Right lung (tissue), 5 donors: ENCODE measurements around the gene PCGF2. TPM values are rescaled to one million over a fixed set of nuclear protein-coding genes. Genes with fewer than 3 reads are reported as not detected.
A peak's percentile ranks its signal among the peaks of the same experiment; 100 is the strongest.

Experiments
- DNase-seq, 2 donors: peaks; one replicate each; pipeline ENCODE4 v3.0.0-alpha.2; 2013
- polyA plus RNA-seq, 5 donors: library from polyadenylated mRNA; unstranded; fragments of 120-200 nt; gene quantifications; one replicate each; pipeline versions ENCODE4 v1.2.1 to v1.2.3, GENCODE V29; 2013; ENCODE audit warnings: inconsistent platforms in 1 of 5, low replicate concordance in 1 of 5; ENCODE audit not compliant: insufficient read length in 5 of 5, insufficient read depth in 1 of 5

PCGF2 gene
- polyA plus RNA-seq, 5 donors: 63.6 to 108 (median 89.9) TPM

DNA sequence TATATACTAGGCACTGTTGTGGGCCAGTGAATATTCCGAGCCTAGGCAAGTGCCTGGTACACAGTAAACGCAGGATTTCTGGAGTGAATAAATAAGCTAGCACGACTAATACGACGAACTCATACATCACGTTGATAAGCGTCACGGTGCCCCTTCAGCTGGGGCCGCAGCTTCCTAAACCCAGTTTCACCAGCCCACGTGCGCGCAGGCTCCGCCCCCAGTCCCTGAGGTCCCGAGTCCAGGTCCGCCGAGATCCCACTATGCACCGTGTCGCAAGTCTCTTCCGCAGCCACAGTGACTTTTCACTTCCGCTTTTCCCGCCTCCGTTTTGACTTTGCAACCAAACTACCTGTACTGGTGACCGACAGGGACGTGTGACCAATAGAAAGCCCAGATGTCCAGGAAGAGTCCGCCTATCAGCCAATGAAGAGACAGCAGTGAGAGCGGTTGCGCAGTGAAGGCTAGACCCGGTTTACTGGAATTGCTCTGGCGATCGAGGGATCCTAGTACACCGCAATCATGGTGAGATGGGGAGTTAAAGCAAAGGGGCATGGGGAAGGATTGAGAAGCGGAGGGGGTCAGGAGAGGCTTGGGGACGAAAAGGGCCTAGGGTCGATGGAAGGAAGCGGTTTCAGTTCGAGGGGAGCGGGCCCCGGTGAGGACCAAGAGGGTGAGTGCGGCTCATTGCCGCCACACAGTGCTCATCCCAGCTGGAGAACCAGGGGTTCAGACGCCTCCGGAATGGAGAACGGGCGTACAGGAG is 4.4 kb upstream of the PCGF2 start, which contains the start of gene PSMB3:
PSMB3 (plus strand) TSS at position 434 of the 763 bp plus-strand sequence; CDS start at position 520, 86 bp downstream.
- peak; percentile 97 to 98 for DNase-seq

- DNase-seq: peak; percentile 82 to 88
These were observed 3.7 kb upstream of the PCGF2 start for GRCh38 chr17:38751808-38752307.

DNA sequence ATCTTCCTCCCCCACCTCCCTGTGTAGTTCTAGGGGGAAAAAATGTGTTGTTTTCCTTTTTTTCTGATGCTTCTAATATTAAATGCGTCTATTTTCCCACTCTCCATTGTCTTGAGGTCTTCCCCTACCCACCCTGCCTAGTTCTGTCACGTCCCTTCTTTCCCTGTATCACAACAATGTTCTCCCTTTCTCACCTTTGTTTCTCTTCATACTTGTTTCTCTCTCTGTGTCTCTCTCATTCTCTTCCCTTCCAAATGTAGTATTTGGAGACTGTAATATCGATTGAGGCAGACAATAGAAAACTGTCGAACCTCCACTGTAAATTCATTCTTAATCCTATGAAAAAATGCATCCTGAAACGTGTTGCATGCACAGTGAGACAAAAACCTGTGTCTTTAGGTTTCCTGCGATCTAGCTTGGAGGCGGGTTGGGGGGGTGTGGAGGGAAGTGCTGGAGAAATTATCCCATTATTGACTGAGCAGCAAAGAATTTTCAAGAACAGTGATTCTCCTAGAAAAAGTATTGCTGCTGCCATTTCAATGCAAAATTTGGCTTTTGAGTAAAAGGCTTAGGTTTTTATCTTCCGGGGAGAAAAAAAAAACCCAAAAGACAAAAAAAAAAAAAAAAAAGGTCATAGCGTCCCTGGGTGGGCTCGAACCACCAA is 3.1 kb upstream of the PCGF2 start:
- no peak for DNase-seq

DNA sequence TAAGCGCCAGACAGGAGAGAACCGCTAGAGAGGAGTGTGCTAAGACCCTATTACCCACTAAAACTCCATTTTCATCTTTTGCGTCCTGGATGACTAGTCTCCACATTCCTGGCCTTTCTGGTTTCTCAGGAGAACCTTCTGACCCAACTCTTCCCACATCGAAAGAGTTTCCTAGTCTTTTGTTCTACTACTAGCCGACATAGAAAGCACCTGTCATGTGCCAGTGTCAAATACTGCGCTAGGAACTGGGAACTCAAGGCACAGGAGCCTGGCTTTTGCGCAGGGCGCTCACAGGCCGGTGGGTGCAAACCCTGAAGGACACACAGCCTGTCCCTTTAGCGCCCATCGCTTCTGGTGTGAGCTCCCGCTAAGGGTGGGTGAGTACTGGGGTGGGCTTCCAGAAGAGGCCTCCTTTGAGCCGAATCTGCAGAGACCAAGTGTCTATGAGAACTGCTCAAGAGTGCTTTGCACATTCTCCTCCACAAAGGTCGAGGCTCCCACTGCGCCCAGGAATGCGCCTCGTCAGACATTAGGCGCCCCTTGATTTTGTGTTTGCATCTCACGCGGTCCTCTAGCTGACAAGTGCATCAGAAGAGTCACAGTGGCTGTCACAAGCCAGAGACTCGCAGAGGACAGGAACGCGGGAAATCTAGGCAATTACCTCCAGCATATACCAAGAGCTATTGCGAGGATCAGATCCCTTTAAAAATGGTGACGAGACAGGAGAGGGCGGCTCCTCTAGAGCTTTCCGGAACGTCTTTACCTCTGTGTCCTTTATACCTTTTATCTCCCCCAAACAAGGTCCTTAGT is 2.4 kb upstream of the PCGF2 start:
- no peak for DNase-seq

- no peak for DNase-seq
These were observed 1.8 kb upstream of the PCGF2 start for GRCh38 chr17:38750044-38750311.

GRCh38 chr17:38749223-38750043 is 1.3 kb upstream of the PCGF2 start:
- peak; percentile 64 to 65 for DNase-seq

DNA sequence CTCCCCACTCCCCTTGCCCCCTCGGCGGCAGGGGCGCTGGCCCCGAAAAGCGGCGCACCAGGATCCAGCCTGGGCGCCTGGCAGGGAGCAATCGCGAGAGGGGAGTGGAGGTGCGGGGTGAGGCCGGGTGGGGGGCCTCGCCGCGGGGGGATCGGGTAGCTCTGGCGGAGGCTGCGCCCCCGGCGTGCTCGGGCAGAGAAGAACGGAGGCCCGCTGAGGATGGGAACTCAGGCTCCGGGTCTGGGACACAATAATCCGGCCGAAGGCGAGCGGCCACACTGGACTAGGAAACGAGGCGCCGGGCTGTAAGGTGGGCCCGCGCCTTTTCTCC is 721 bp upstream of the PCGF2 start:
- no peak for DNase-seq

- DNase-seq: peak in 1 of 2 donors; percentile 54
These were observed 530 bp downstream of the PCGF2 start for GRCh38 chr17:38747463-38748148.

DNA sequence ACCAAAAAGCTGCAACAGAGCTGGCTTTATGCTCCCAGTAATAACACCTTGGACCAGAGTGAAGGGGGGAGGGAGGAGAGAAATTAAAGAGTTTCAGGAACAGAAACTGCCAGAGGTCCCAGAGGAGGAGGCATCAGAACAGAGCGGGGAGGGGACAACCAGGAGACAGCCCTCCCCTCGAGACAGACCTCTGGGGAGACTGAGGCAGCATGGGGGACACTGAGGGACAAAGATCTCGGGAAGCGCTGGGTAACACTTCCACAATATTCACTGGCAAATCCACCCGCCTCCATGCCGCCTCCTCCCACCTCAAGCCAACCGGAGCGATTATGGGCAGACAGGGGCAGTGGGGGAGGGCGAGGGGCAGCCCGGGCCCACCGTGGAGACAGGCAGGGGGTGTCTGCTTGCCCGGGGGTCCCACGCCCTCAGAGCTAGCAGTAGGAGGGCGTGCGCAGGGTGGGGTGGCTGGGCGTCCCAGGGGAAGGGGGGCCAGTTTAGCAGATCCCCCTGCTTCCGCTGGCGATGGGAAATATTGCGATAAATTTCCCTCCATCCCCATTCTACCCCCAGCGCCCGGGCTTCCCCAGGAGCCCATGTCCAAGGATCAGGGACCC is 1.2 kb downstream of the PCGF2 start:
- DNase-seq: no peak

- DNase-seq: no peak
These were observed 1.9 kb downstream of the PCGF2 start for GRCh38 chr17:38746004-38746848.

- no peak for DNase-seq
These were observed 2.6 kb downstream of the PCGF2 start for GRCh38 chr17:38745545-38745944.

GRCh38 chr17:38743556-38744171 is 4.5 kb downstream of the PCGF2 start:
- peak in 1 of 2 donors; percentile 60 for DNase-seq

DNA sequence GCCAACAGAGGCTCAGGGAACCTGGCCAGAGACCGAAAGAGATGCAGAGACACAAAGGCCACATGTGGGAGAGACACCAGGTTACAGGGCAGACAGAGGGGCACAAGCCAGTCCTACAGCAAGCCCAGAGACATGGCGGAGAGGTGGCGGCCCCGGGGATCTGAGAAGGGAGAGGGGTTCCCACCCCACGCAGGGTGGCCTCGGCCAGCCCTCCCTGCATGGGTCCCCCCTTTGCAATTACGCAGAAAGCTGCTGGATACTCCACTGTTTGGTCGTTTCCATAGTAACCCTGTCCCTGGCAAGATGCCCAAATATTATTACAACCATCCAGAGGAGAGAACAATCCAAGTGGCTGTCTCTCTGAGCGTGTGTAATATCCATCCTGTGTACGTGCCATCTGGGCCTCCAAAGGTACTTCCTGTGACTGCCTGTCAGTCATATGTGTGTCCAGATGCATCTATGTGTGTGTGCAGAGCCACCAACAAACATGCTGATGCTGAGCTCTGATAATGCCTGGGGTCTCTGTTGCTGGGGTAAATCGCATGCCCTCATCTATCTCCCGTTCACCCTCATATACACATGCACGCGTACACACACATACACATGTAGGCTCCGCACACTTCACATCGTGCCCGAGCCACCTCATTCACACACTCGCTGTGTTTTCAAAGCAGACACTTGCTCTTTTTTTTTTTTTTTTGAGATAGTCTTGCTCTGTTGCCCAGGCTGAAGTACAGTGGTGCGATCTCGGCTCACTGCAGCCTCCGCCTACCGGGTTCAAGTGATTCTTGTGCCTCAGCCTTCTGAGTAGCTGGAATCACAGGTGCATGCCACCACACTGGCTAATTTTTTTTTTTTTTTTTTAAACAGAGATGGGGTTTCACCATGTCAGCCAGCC is 5.5 kb downstream of the PCGF2 start:
- DNase-seq: peak; percentile 96 to 97

DNA sequence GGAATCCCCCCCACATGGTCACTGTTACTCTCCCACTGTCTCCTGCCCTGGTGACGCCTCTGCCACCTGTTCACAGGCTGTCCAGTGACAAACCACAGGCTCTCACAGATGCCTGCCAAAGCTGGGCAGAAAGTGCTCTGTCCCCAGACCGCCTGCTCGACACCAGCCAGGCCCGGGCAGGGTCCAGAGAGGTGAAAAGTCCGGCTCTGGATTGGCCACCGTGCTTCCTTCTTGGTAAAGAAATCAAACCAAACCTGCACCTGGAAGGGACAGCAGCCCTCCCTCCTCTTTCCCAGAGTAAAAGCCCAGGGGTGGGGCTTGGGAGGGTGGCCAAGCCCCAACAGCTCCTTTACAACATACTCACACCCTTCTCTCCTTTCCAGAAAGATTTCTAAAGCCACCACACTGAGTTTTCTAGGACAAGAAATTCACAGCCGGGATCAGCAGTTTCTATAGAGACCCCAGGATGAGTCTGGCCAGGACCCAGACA is 6.2 kb downstream of the PCGF2 start:
- DNase-seq: no peak

- DNase-seq: no peak
These were observed 6.7 kb downstream of the PCGF2 start for GRCh38 chr17:38741461-38741860.

- DNase-seq: no peak
These were observed 7.3 kb downstream of the PCGF2 start for GRCh38 chr17:38740806-38741205.

GRCh38 chr17:38740044-38740443 is 8.1 kb downstream of the PCGF2 start:
- DNase-seq: no peak

DNA sequence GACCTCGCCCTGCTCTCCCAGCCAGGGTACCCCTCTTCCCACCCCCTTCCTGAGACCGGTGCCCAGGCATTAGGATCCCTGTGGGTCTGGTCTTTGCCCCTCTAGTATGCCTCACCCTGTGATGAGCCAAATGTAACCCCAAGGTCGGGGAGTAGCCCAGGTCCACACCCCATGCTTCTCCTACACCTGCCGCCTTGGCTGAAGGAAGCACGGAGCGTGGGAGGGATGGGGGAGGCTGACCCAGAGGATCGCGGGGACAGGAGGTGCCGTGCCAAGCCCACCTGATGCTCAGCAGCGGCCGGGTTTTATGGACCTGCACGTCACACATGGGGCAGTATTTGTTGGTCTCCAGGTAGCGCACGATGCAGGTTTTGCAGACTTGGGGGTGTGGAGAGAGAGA is 8.8 kb downstream of the PCGF2 start:
- DNase-seq: no peak
